ENCODE measurements around the gene KRTAP9-9. TPM values are rescaled to one million over a fixed set of nuclear protein-coding genes. Genes with fewer than 3 reads are reported as not detected.

KRTAP9-9 gene
- total RNA-seq, 1 donor, result not detected

- H3K4me2 ChIP-seq (ENCODE audit: insufficient read depth, low read length), result no peak overlapping the region
Observed at GRCh38 chr17:41284546-41284945, 29.4 kb downstream of the KRTAP9-9 start.

GRCh38 chr17:41287050-41287449 is 31.9 kb downstream of the KRTAP9-9 start:
- no peaks in the 10 kb centered on the region for H3K27me3 ChIP-seq (ENCODE audit: insufficient read depth, low read length)
- no peaks in the 10 kb centered on the region for H3K4me1 ChIP-seq (ENCODE audit: insufficient read depth, low read length)
- no peaks in the 10 kb centered on the region for H3K79me2 ChIP-seq (ENCODE audit: insufficient read depth, low read length)
- no peaks in the 10 kb centered on the region for H3K36me3 ChIP-seq (ENCODE audit: insufficient read depth, low read length)
- H3K4me2 ChIP-seq (ENCODE audit: insufficient read depth, low read length), result no peak overlapping the region
- TF ChIP-seq CTCF (IDR thresholded peaks at IDR 0.05; ENCODE audit: extremely low read depth, low read depth, low read length), result no peak
- no peaks in the 10 kb centered on the region for H3K9me3 ChIP-seq (ENCODE audit: low read depth, low read length)
- no peak overlapping the region for H3K27ac ChIP-seq (ENCODE audit: low read depth, low read length)
- H3K4me3 ChIP-seq (ENCODE audit: insufficient read depth, low read length), result no peak overlapping the region
- no peaks in the 10 kb centered on the region for H4K20me1 ChIP-seq (ENCODE audit: insufficient read depth, low read length)
- DNase-seq (ENCODE audit: insufficient read length, low spot score, missing footprints), result no peak
- no peak overlapping the region for H2AFZ ChIP-seq (ENCODE audit: low read length)

More at GRCh38 chr17:41284546-41284945, 29.4 kb downstream of the KRTAP9-9 start:
- Histone ChIP-seq H3K79me2 (ENCODE audit: insufficient read depth, low read length) (no peaks in the 10 kb centered on the region), H3K27me3 (ENCODE audit: insufficient read depth, low read length) (no peaks in the 10 kb centered on the region), H4K20me1 (ENCODE audit: insufficient read depth, low read length) (no peaks in the 10 kb centered on the region), H3K9me3 (ENCODE audit: low read depth, low read length) (no peaks in the 10 kb centered on the region), H3K4me1 (ENCODE audit: insufficient read depth, low read length) (no peaks in the 10 kb centered on the region), H3K36me3 (ENCODE audit: insufficient read depth, low read length) (no peaks in the 10 kb centered on the region), H3K27ac (ENCODE audit: low read depth, low read length) (no peak overlapping the region), H2AFZ (ENCODE audit: low read length) (no peak overlapping the region), H3K4me3 (ENCODE audit: insufficient read depth, low read length) (no peak overlapping the region)
- DNase-seq (ENCODE audit: insufficient read length, low spot score, missing footprints), result no peak
- no peak for TF ChIP-seq CTCF (IDR thresholded peaks at IDR 0.05; ENCODE audit: extremely low read depth, low read depth, low read length)

GRCh38 chr17:41294016-41294415 is 38.8 kb downstream of the KRTAP9-9 start:
- H3K4me3 ChIP-seq (ENCODE audit: insufficient read depth, low read length), result no peak overlapping the region

GRCh38 chr17:41296846-41297245 is 41.7 kb downstream of the KRTAP9-9 start:
- Histone ChIP-seq H3K27me3 (ENCODE audit: insufficient read depth, low read length) (no peaks in the 10 kb centered on the region), H3K9me3 (ENCODE audit: low read depth, low read length) (no peaks in the 10 kb centered on the region), H3K27ac (ENCODE audit: low read depth, low read length) (no peak overlapping the region), H3K4me1 (ENCODE audit: insufficient read depth, low read length) (no peaks in the 10 kb centered on the region), H3K79me2 (ENCODE audit: insufficient read depth, low read length) (no peaks in the 10 kb centered on the region), H4K20me1 (ENCODE audit: insufficient read depth, low read length) (no peaks in the 10 kb centered on the region), H3K4me3 (ENCODE audit: insufficient read depth, low read length) (no peak overlapping the region), H3K4me2 (ENCODE audit: insufficient read depth, low read length) (no peak overlapping the region), H2AFZ (ENCODE audit: low read length) (no peak overlapping the region), H3K36me3 (ENCODE audit: insufficient read depth, low read length) (no peaks in the 10 kb centered on the region)
- DNase-seq (ENCODE audit: insufficient read length, low spot score, missing footprints), result no peak
- TF ChIP-seq CTCF (IDR thresholded peaks at IDR 0.05; ENCODE audit: extremely low read depth, low read depth, low read length), result no peak

More at GRCh38 chr17:41294016-41294415, 38.8 kb downstream of the KRTAP9-9 start:
- H3K36me3 ChIP-seq (ENCODE audit: insufficient read depth, low read length), result no peaks in the 10 kb centered on the region
- H3K27ac ChIP-seq (ENCODE audit: low read depth, low read length), result no peak overlapping the region
- no peak for DNase-seq (ENCODE audit: insufficient read length, low spot score, missing footprints)
- no peak overlapping the region for H3K4me2 ChIP-seq (ENCODE audit: insufficient read depth, low read length)
- no peaks in the 10 kb centered on the region for H3K9me3 ChIP-seq (ENCODE audit: low read depth, low read length)
- no peaks in the 10 kb centered on the region for H3K27me3 ChIP-seq (ENCODE audit: insufficient read depth, low read length)
- no peak for TF ChIP-seq CTCF (IDR thresholded peaks at IDR 0.05; ENCODE audit: extremely low read depth, low read depth, low read length)
- no peaks in the 10 kb centered on the region for H3K79me2 ChIP-seq (ENCODE audit: insufficient read depth, low read length)
- H2AFZ ChIP-seq (ENCODE audit: low read length), result no peak overlapping the region
- no peaks in the 10 kb centered on the region for H4K20me1 ChIP-seq (ENCODE audit: insufficient read depth, low read length)
- H3K4me1 ChIP-seq (ENCODE audit: insufficient read depth, low read length), result no peaks in the 10 kb centered on the region

Measured in osteoblast (primary cell).